SK-N-SH (cell line): ENCODE results near the gene LOXHD1.

ENCODE experiments used
- CTCF ChIP-seq: fragments of 200-600 bp; sonication (generic); IDR thresholded peaks from 2 replicates; pipeline ENCODE4 v1.6.1; 2017; ENCODE audit warnings: antibody characterized with exemption, mild to moderate bottlenecking, moderate library complexity
- FOXJ3 ChIP-seq: sonication (generic); formaldehyde crosslinking; IDR thresholded peaks from 2 replicates; pipeline ENCODE4 v1.5.1; 2020; ENCODE audit warnings: mild to moderate bottlenecking, missing genetic modification reagents
- NRF1 ChIP-seq: IDR thresholded peaks from 2 replicates; pipeline ENCODE4 v1.6.1; 2012; ENCODE audit warnings: low read depth, mild to moderate bottlenecking, low read length
- POLR2AphosphoS5 ChIP-seq: IDR thresholded peaks from 2 replicates; pipeline ENCODE4 v1.6.1; 2012; ENCODE audit warnings: low read depth, low read length
- RAD21 ChIP-seq: IDR thresholded peaks from 2 replicates; pipeline ENCODE4 v1.6.1; 2012; ENCODE audit warnings: mild to moderate bottlenecking, low read length
- REST ChIP-seq: IDR thresholded peaks from 2 replicates; pipeline ENCODE4 v1.6.1; 2012; ENCODE audit warnings: mild to moderate bottlenecking, low read depth, low read length, moderate library complexity
- SMC3 ChIP-seq: IDR thresholded peaks from 2 replicates; pipeline ENCODE4 v1.6.1; 2012; ENCODE audit warnings: low read depth, low read length, improper control_type of control experiment
- TAF1 ChIP-seq: IDR thresholded peaks from 2 replicates; pipeline ENCODE4 v1.6.1; 2012; ENCODE audit warnings: low read depth, mild to moderate bottlenecking, low read length, moderate library complexity, borderline replicate concordance
- USF2 ChIP-seq: fragments of 150-350 bp; IDR thresholded peaks from 2 replicates; pipeline ENCODE4 v1.6.1; 2017; ENCODE audit warnings: antibody characterized with exemption, low read length, low read depth, borderline replicate concordance
- YY1 ChIP-seq: IDR thresholded peaks from 2 replicates; pipeline ENCODE4 v1.4.0; 2012; ENCODE audit warnings: low read depth, mild to moderate bottlenecking

- TF ChIP-seq CTCF (no peak), REST (no peak), RAD21 (no peak), YY1 (no peak), USF2 (no peak), NRF1 (no peak), POLR2AphosphoS5 (no peak), SMC3 (no peak), TAF1 (no peak), FOXJ3 (CRISPR knock-in tag) (no peak)
Measured at GRCh38 chr18:46562674-46563192, 94.3 kb downstream of the LOXHD1 start.
